NK-92 treated with Interleukin-12 subunit alpha and Interleukin-12 subunit beta, amount 100 ng/mL, for 24 hours (cell line): ENCODE results near the gene TP53I11.

Experiments used
- DNase-seq: peaks from one replicate; lab custom pipeline; 2025; lab: John Stamatoyannopoulos, UW

TP53I11 gene

DNA sequence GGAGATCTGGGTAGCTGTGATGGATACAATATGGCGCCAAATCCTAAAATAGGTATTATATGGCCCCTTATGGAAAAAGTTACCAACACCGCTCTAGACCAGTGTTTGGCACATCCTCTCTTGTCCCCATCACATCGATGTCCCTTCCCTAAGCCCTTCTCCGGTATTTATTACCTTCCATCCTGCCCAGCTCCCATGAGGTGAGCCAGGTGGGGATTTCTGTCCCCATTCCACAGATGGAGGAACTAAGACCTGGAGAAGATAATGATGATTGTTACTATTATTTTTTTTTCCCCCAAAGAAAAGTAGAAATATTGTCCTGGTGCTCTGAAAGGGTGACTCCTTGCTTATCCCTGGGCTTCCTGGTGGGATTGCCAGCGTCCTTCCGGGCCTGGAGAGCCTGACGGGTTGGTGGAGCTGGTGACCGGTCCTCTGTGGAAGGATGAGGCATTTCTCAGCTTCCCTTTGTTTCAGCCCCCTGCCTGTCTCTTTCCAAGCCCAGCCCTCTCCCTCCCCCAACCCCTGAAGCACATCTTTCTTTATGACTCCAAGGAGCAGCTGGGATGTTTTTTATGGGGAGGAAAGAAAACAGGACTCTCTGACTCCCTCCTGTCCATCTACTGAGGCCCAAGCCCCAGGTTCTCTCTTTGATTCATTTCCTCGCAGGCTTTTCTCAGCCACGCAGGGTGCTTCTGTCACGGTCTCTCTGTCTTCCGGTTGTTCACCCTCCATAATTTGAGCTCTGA lies 65.4 kb downstream of the TP53I11 start:
- no peak for DNase-seq

GRCh38 chr11:44884056-44884455 lies 66.6 kb downstream of the TP53I11 start:
- no peak for DNase-seq

DNA sequence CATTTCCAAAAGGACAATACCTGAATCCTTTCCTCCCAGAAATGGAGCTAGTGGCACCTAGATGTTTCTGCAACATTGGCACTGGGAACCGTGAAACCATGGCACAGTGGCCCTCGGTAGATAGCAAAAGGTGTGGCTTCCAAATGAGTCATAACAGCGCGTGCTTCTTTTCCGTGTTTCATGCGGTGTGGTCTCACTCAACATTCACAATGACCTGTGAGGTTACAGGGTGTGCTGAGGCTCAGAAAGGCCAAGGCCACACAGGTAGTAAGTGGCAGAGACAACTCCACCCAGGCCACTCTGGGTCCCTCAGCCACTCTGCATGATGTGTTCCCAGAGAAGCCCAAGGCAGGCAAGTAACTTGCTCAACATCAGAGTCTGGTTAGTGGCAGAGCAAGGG lies 67.4 kb downstream of the TP53I11 start:
- no peak for DNase-seq
